GM21367 (cell line): ENCODE data around the gene DEFB116.
"Not testable (repeated sequence)": the region's sequence is repeated elsewhere in the genome, so short reads cannot be mapped to it uniquely, and the experiment has no call there.

Experiments used
- ATAC-seq: cut with Tn5 transposase; IDR thresholded peaks from one replicate; pipeline ENCODE4 v1.9.1; 2021; ENCODE audit not compliant: unreplicated experiment

The DEFB116 gene

GRCh38 chr20:31308535-31309162 lies at the start of gene DEFB116:
DEFB116 (minus strand) TSS chr20:31308585; CDS start chr20:31308585, 0 bp downstream.
- no peak for ATAC-seq

GRCh38 chr20:31355981-31356380 lies 47.6 kb upstream of the DEFB116 start:
- ATAC-seq, result no peak

- ATAC-seq, result no peak
These were observed 33.1 kb upstream of the DEFB116 start for GRCh38 chr20:31341470-31341869.

GRCh38 chr20:31330893-31331292 lies 22.5 kb upstream of the DEFB116 start:
- no peak for ATAC-seq

GRCh38 chr20:31322504-31322903 lies 14.1 kb upstream of the DEFB116 start:
- ATAC-seq, result no peak

- ATAC-seq, result not testable (repeated sequence)
These were observed 23.4 kb downstream of the DEFB116 start for GRCh38 chr20:31284964-31285363.

- no peak for ATAC-seq
These were observed 30.2 kb downstream of the DEFB116 start for GRCh38 chr20:31278178-31278577.

GRCh38 chr20:31274441-31274840 lies 33.9 kb downstream of the DEFB116 start:
- ATAC-seq, result no peak

- no peak for ATAC-seq
These were observed 48.0 kb downstream of the DEFB116 start for GRCh38 chr20:31260326-31260932.

GRCh38 chr20:31257364-31257763 lies 51.0 kb downstream of the DEFB116 start, which contains the start of gene DEFB115:
DEFB115 (plus strand) TSS chr20:31257664; CDS start chr20:31257664, 0 bp downstream.
- ATAC-seq, result no peak

GRCh38 chr20:31256959-31257358 lies 51.4 kb downstream of the DEFB116 start:
- ATAC-seq, result no peak
